Occipital lobe (tissue), 2 donors: ENCODE results near the gene RNF121. TPM values are rescaled to one million over a fixed set of nuclear protein-coding genes. Genes with fewer than 3 reads are reported as not detected.

Experiments
- DNase-seq: peaks from one replicate; lab custom pipeline; 2025; lab: John Stamatoyannopoulos, UW
- total RNA-seq: library from RNA; depleted of rRNA; stranded (reverse); fragments of >200 nt; gene quantifications from one replicate; pipeline ENCODE4 v1.2.3, GENCODE V29; 2014

Gene RNF121
- total RNA-seq, 1 donor from 2014 or later = 16.4 TPM

- DNase-seq = no peak
Observed at GRCh38 chr11:72005347-72006260, 76.8 kb downstream of the RNF121 start.

DNA sequence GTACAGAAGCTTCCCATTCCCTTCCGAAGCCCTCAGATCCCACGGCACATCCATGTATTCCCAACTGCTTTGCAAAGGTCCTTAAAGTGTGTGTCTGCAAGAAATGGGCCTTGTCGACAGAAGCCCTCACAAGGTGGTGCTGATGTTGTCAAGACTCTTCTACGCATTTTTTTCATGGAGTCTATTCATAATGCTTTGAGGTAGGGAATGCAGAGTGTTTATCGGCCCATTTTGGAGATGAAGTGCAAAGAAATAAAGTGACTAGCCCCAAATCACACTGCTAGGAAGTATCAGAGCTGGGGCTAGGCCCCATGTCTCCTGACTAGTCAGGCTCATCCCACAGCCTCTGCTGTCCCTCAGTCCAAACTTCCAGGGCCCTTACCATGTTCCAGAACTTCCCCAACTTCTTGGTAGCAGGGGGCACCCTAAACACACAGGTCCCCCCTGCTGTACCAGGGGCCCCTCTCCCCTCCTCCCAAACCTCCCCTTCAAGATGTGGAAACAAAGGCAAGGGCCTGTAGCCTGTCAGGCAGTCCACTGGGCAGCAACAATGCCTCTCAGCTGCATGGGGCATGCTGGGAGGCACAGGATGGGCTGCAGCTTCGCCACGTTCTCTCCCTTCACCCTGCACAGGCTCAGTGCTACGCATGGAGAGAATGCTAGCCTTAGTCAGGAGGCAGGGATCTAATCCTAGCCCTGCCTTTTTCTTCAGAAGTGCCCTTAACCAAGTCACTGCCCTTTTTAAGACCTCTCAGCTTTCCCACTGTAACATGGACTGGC is 77.7 kb downstream of the RNF121 start:
- no peak for DNase-seq

- no peak for DNase-seq
Observed at GRCh38 chr11:72007089-72007476, 78.2 kb downstream of the RNF121 start.

- DNase-seq = no peak
Observed at GRCh38 chr11:72007587-72007986, 78.7 kb downstream of the RNF121 start.

DNA sequence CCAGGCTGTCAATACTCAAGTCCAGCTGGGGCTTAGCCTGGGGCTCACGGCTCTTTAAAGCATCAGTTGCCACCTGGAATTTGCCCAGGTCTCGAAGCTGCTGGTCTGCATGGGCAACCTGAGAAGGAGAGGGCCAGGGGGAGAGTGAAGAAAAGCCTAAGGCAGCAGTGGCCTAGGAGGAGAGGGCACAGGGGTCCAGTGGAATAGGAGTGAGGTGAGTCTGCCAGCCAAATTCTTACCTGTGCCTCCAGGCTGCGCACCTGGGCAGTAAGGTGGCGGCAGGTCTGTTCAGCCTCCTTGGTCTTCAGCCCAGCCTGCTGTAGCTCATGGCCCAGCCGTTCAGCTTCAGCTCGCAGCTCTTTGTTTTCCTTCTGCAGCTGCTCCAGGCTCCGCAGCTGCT is 79.9 kb downstream of the RNF121 start:
- no peak for DNase-seq

DNA sequence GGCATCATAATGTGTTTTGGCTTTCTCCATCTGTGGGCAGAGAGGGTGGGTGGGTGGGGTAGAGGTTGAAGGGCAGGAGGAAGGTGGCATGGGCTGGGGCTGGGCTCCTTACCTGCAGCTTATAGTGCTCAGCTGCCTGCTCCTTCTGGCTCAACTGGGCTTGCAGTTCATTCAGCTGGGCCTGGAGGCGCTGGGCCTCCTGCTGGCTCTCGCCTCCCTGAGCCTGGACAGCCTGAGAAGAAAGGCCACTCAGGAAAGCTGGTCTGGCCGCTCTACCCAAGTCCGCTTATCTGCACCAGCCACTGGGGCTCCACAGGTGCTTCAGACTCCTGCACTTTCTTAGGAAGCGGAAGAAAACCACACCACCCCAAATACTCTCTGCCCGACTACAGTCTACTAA is 80.3 kb downstream of the RNF121 start:
- DNase-seq = no peak

GRCh38 chr11:72010529-72011233 is 81.8 kb downstream of the RNF121 start:
- no peak for DNase-seq

DNA sequence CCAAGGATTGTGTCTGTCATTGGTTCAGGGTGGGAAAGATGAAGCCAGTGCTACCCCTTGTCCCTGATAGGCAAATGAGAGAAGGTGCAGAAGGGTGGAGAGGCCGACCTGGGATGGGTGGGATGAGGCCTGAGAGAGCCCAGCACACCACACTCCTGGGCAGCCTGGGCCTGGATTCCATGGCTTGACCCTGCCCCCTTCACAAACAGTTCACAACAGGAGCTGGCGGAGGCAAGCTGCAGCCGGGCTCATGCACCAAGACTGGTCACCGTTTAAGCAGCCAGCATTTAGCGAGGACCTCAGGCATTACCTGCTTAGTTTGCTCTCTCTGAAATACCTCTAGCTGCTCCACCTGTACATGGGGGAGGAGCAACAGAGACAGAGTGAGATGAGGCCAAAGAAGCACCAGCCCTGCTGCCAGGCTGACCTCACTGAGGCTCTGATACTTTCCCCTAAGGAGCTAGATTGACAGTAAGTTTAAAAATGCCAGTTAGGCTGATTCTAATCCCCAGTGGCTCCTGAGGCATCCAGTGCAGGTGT is 83.3 kb downstream of the RNF121 start:
- DNase-seq = no peak

GRCh38 chr11:72012897-72013721 is 84.3 kb downstream of the RNF121 start:
- DNase-seq = peak; percentile 61

GRCh38 chr11:72013765-72014711 is 85.2 kb downstream of the RNF121 start:
- DNase-seq = no peak

DNA sequence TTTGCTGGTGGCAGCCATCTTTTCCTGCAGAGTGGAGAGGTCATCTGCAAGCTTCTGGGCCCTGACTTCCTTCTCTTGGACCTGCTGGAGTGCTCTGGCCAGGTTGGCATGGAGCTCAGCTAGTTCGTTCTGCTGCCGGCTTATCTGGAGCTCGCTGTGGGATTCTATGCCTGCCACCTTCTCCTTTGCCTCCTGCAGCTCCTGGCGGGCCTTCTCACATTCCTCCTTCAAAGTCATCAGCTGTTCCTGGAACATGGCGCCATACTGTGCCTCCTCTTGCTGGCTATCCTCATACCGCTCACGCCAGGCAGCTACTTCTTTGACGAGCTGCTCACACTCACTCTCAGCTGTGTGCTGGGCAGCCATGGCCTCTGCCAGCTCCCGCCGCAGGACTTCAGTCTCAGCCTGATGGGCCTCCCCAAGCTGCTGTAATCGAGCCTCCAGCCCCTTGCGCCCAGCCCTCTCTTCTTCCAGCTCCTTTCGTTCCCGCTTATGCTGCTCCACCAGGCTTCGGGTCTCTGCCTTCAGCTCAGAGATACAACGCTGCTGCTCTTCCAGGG is 86.0 kb downstream of the RNF121 start:
- no peak for DNase-seq

DNA sequence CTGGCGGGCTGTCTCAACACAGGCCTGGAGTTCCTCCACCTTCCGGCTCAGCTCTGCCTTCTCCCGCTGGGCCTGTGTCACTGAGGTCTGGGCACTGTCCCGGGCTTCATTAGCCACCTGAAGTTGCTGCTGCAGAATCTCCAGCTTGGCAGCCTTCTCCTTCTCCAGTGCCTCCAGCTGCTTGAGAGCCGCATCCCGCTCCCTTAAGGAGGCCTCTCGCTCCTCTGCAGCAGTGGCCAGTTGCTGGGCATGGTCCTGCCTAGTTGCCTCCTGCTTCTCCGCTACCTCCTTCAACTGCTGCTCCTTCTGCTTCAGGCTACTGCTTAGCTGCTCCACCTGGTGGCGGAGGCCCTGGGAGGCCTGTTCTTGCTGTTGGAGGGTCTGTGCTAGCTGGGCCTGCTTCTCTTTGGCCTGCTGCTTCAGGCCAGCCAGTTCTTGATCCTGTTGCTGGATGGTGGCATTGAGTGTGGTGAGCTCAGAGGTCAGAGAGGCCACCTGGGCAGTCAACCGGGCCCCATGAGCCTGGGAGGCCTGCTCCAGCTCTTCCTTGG is 86.7 kb downstream of the RNF121 start:
- no peak for DNase-seq

GRCh38 chr11:72018171-72018570 is 89.3 kb downstream of the RNF121 start:
- no peak for DNase-seq

DNA sequence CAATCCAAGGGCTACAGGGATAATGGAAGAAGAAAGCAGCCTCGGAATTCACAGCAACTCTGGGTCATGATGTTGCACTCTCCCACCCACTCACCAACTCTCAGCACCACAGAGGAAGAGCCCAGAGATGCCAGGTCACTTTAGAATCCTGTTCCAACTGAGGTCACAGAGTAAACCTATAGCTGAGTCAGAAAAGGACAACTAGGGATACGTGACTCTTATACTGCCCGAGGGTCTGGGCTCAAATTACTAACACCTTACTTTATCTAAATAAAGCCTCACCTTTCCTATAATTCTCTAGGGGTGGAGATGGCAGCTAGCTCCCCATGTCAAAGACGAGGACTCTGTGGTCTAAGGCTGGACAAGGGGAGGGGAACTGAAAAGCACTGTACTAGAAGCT is 94.5 kb downstream of the RNF121 start:
- DNase-seq = no peak

- DNase-seq = no peak
Observed at GRCh38 chr11:72024069-72024754, 95.4 kb downstream of the RNF121 start.

GRCh38 chr11:72026090-72026489 is 97.2 kb downstream of the RNF121 start:
- DNase-seq = no peak

GRCh38 chr11:72030472-72031045 is 101.7 kb downstream of the RNF121 start:
- DNase-seq = no peak

- no peak for DNase-seq
Observed at GRCh38 chr11:72036687-72037086, 107.8 kb downstream of the RNF121 start.
